RWPE1 (cell line): ENCODE data around the gene LIMS3.
"Not testable (repeated sequence)": the region's sequence is repeated elsewhere in the genome, so short reads cannot be mapped to it uniquely, and the experiment has no call there.

Experiments used
- CTCF ChIA-PET: fragments of 350-600 bp; sonication (Branson Sonifier 250); formaldehyde crosslinking; extraction: SDS; loops from one replicate; lab custom pipeline; 2021; lab: Yijun Ruan, JAX
- POLR2A ChIA-PET: fragments of 400-600 bp; formaldehyde crosslinking; extraction: SDS; loops from one replicate; lab custom pipeline; 2020; ENCODE audit warnings: antibody characterized with exemption; ENCODE audit not compliant: low non-redundant PET; lab: Yijun Ruan, JAX
- DNase-seq: peaks from one replicate; pipeline ENCODE4 v3.0.0; 2012; ENCODE audit warnings: low spot score
- H3K27ac ChIP-seq: fragments of 450-650 bp; 2 replicates; pipeline ENCODE4 v1.5.1; 2017

LIMS3 gene

GRCh38 chr2:109898462-109899336, at the start of gene LIMS3:
Gene LIMS3, plus strand, starts transcription at chr2:109898688. Its CDS starts 41 bp downstream, at chr2:109898729.
- CTCF ChIA-PET, POLR2A ChIA-PET, DNase-seq, H3K27ac ChIP-seq: not testable (repeated sequence)

GRCh38 chr2:109871129-109871751, 27.2 kb upstream of the LIMS3 start:
- H3K27ac ChIP-seq, CTCF ChIA-PET, DNase-seq, POLR2A ChIA-PET: not testable (repeated sequence)

GRCh38 chr2:109876625-109877024, 21.9 kb upstream of the LIMS3 start:
- H3K27ac ChIP-seq, CTCF ChIA-PET, POLR2A ChIA-PET, DNase-seq: not testable (repeated sequence)

- DNase-seq, H3K27ac ChIP-seq, POLR2A ChIA-PET, CTCF ChIA-PET: not testable (repeated sequence)
These were observed 16.4 kb upstream of the LIMS3 start for GRCh38 chr2:109882112-109882511.

GRCh38 chr2:109888414-109888813, 10.1 kb upstream of the LIMS3 start:
- DNase-seq, H3K27ac ChIP-seq, POLR2A ChIA-PET, CTCF ChIA-PET: not testable (repeated sequence)

- DNase-seq, POLR2A ChIA-PET, CTCF ChIA-PET, H3K27ac ChIP-seq: not testable (repeated sequence)
These were observed 8.6 kb upstream of the LIMS3 start for GRCh38 chr2:109889909-109890308.

GRCh38 chr2:109891024-109891423, 7.5 kb upstream of the LIMS3 start:
- POLR2A ChIA-PET, CTCF ChIA-PET, DNase-seq, H3K27ac ChIP-seq: not testable (repeated sequence)

GRCh38 chr2:109893736-109894135, 4.8 kb upstream of the LIMS3 start:
- DNase-seq, CTCF ChIA-PET, POLR2A ChIA-PET, H3K27ac ChIP-seq: not testable (repeated sequence)

GRCh38 chr2:109894141-109894540, 4.3 kb upstream of the LIMS3 start:
- POLR2A ChIA-PET, DNase-seq, H3K27ac ChIP-seq, CTCF ChIA-PET: not testable (repeated sequence)

- POLR2A ChIA-PET, H3K27ac ChIP-seq, DNase-seq, CTCF ChIA-PET: not testable (repeated sequence)
These were observed 3.2 kb upstream of the LIMS3 start for GRCh38 chr2:109895090-109895869.

GRCh38 chr2:109896212-109896611, 2.3 kb upstream of the LIMS3 start:
- H3K27ac ChIP-seq, POLR2A ChIA-PET, CTCF ChIA-PET, DNase-seq: not testable (repeated sequence)

- CTCF ChIA-PET, H3K27ac ChIP-seq, POLR2A ChIA-PET, DNase-seq: not testable (repeated sequence)
These were observed 573 bp upstream of the LIMS3 start for GRCh38 chr2:109897769-109898461.

GRCh38 chr2:109905796-109906195, 7.3 kb downstream of the LIMS3 start:
- POLR2A ChIA-PET, CTCF ChIA-PET, H3K27ac ChIP-seq, DNase-seq: not testable (repeated sequence)

GRCh38 chr2:109908626-109909025, 10.1 kb downstream of the LIMS3 start:
- H3K27ac ChIP-seq, POLR2A ChIA-PET, CTCF ChIA-PET, DNase-seq: not testable (repeated sequence)

- H3K27ac ChIP-seq, DNase-seq, POLR2A ChIA-PET, CTCF ChIA-PET: not testable (repeated sequence)
These were observed 12.3 kb downstream of the LIMS3 start for GRCh38 chr2:109910789-109911188.

- DNase-seq, H3K27ac ChIP-seq, POLR2A ChIA-PET, CTCF ChIA-PET: not testable (repeated sequence)
These were observed 15.4 kb downstream of the LIMS3 start for GRCh38 chr2:109913911-109914310.
